ENCODE measurements around the gene ZFYVE26. TPM values are rescaled to one million over a fixed set of nuclear protein-coding genes. Genes with fewer than 3 reads are reported as not detected.
A peak's percentile ranks its signal among the peaks of the same experiment; 100 is the strongest.
"Not testable (repeated sequence)": the region's sequence is repeated elsewhere in the genome, so short reads cannot be mapped to it uniquely, and the experiment has no call there.

The ZFYVE26 gene
- total RNA-seq, 1 experiment from 2014 or later, result 18.5 TPM

- peak; percentile 30 for DNase-seq (ENCODE audit: low read depth)
Observed at GRCh38 chr14:67710209-67710608, 106.2 kb downstream of the ZFYVE26 start.

- not testable (repeated sequence) for DNase-seq (ENCODE audit: low read depth)
Observed at GRCh38 chr14:67709796-67710195, 106.6 kb downstream of the ZFYVE26 start.

- DNase-seq (ENCODE audit: low read depth), result not testable (repeated sequence)
Observed at GRCh38 chr14:67709346-67709745, 107.0 kb downstream of the ZFYVE26 start.

GRCh38 chr14:67705211-67705610 is 111.2 kb downstream of the ZFYVE26 start:
- no peak for DNase-seq (ENCODE audit: low read depth)

GRCh38 chr14:67704484-67705089 is 111.8 kb downstream of the ZFYVE26 start:
- DNase-seq (ENCODE audit: low read depth), result peak; percentile 54

GRCh38 chr14:67703997-67704396 is 112.4 kb downstream of the ZFYVE26 start:
- DNase-seq (ENCODE audit: low read depth), result no peak

GRCh38 chr14:67701492-67701891 is 114.9 kb downstream of the ZFYVE26 start, which contains the start of gene RDH12:
RDH12 (plus strand) TSS chr14:67701886; CDS start chr14:67722643, 20,757 bp downstream.
- DNase-seq (ENCODE audit: low read depth), result peak; percentile 9

GRCh38 chr14:67698179-67698578 is 118.2 kb downstream of the ZFYVE26 start:
- no peak for DNase-seq (ENCODE audit: low read depth)

- DNase-seq (ENCODE audit: low read depth), result no peak
Observed at GRCh38 chr14:67697006-67697405, 119.4 kb downstream of the ZFYVE26 start.

Other genes with a start within 250 kb of the ZFYVE26 start
- 11.3 and 13.4 TPM in 2 replicates for gene PIGH, start 216.3 kb downstream of the ZFYVE26 start, total RNA-seq (2014; rRNA removed)
- gene ARG2, start 196.7 kb downstream of the ZFYVE26 start, total RNA-seq (2014; rRNA removed), result 0.80 and 3.1 TPM in 2 replicates
- 48.7 and 52.8 TPM in 2 replicates for gene VTI1B, start 142.0 kb downstream of the ZFYVE26 start, total RNA-seq (2014; rRNA removed)
- 69.7 and 78.0 TPM in 2 replicates for gene RDH11, start 120.8 kb downstream of the ZFYVE26 start, total RNA-seq (2014; rRNA removed)
- not detected in 2 replicates for gene RDH12, start 114.7 kb downstream of the ZFYVE26 start, total RNA-seq (2014; rRNA removed)
- 10.4 and 14.5 TPM in 2 replicates for gene RAD51B, start 3.2 kb upstream of the ZFYVE26 start, total RNA-seq (2014; rRNA removed)